ENCODE data around the gene LTF.

Gene LTF

GRCh38 chr3:46464326-46465195 is at the start of gene LTF:
Gene LTF, minus strand, starts transcription at chr3:46464905. Its CDS starts 38 bp downstream, at chr3:46464867.
- peaks cover 59 to 60% of the 10 kb centered on the region in 2 donors for H3K27me3 Mint-ChIP-seq
- peaks cover 0 to 5% of the 10 kb centered on the region in 2 donors for H3K9me3 Mint-ChIP-seq
- no peak within 1 kb of the TSS for H3K4me3 Mint-ChIP-seq
- peaks cover 0 to 3% of the 10 kb centered on the region in 2 donors for H3K36me3 Mint-ChIP-seq
- H3K27ac Mint-ChIP-seq = no peak within 1 kb of the TSS
- H3K4me1 Mint-ChIP-seq = peaks cover 4 to 16% of the 10 kb centered on the region in 2 donors
- ATAC-seq (replicated peaks) (no peak), DNase-seq (no peak)

- H3K36me3 Mint-ChIP-seq = no peaks in the 10 kb centered on the region
- no peak for ATAC-seq (replicated peaks)
- no peak for DNase-seq
- H3K4me3 Mint-ChIP-seq = no peak overlapping the region
- no peak overlapping the region for H3K27ac Mint-ChIP-seq
- peaks cover 2 to 8% of the 10 kb centered on the region in 2 donors for H3K4me1 Mint-ChIP-seq
- H3K27me3 Mint-ChIP-seq = peaks cover 6 to 10% of the 10 kb centered on the region in 2 donors
- peaks cover 0 to 2% of the 10 kb centered on the region in 2 donors for H3K9me3 Mint-ChIP-seq
Observed at GRCh38 chr3:46512191-46512749, 47.6 kb upstream of the LTF start.

DNA sequence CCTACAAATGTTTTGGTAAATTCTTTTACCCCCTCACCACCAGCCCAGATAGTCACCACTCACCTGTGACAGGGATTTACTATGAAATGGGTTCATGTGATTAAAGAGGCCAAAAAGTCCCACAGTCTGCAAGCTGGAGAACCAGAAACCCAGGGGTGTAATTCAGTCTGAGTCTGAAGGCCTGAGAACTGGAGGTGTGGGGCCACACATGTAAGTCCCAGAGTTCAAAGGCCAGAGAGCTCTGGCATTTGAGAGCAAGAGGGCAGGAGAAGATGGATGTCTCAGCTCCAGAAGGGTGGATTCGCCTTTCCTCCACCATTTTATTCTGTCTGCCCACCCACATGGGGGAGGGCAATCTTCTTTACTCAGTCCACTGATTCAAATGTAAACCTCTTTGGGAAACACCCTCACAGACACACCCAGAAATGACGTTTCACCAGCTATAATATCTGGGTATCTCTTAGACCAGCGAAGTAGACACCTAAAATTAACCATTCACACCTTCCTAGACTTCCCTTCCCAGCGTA is 45.0 kb upstream of the LTF start:
- H3K4me1 Mint-ChIP-seq = peaks cover 7 to 17% of the 10 kb centered on the region in 2 donors
- no peak overlapping the region for H3K27ac Mint-ChIP-seq
- ATAC-seq (replicated peaks) (no peak), DNase-seq (no peak)
- peaks cover 5% of the 10 kb centered on the region in 2 donors for H3K36me3 Mint-ChIP-seq
- H3K9me3 Mint-ChIP-seq = peaks cover 6 to 9% of the 10 kb centered on the region in 2 donors
- peaks cover 6 to 14% of the 10 kb centered on the region in 2 donors for H3K27me3 Mint-ChIP-seq
- H3K4me3 Mint-ChIP-seq = no peak overlapping the region

- ATAC-seq (replicated peaks) (no peak), DNase-seq (no peak)
- peaks cover 6 to 9% of the 10 kb centered on the region in 2 donors for H3K9me3 Mint-ChIP-seq
- no peak overlapping the region for H3K27ac Mint-ChIP-seq
- H3K4me3 Mint-ChIP-seq = no peak overlapping the region
- peaks cover 7 to 18% of the 10 kb centered on the region in 2 donors for H3K4me1 Mint-ChIP-seq
- peaks cover 5% of the 10 kb centered on the region in 2 donors for H3K36me3 Mint-ChIP-seq
- H3K27me3 Mint-ChIP-seq = peaks cover 6 to 14% of the 10 kb centered on the region in 2 donors
Observed at GRCh38 chr3:46508850-46509591, 44.3 kb upstream of the LTF start.

- DNase-seq (no peak), ATAC-seq (replicated peaks) (no peak)
- peaks cover 8 to 9% of the 10 kb centered on the region in 2 donors for H3K36me3 Mint-ChIP-seq
- no peak overlapping the region for H3K27ac Mint-ChIP-seq
- peaks cover 15 to 27% of the 10 kb centered on the region in 2 donors for H3K4me1 Mint-ChIP-seq
- no peak overlapping the region for H3K4me3 Mint-ChIP-seq
- H3K9me3 Mint-ChIP-seq = peaks cover 10 to 12% of the 10 kb centered on the region in 2 donors
- H3K27me3 Mint-ChIP-seq = peaks cover 0 to 11% of the 10 kb centered on the region in 2 donors
Observed at GRCh38 chr3:46506526-46506925, 41.8 kb upstream of the LTF start.

GRCh38 chr3:46505953-46506352 is 41.2 kb upstream of the LTF start:
- Mint-ChIP-seq H3K4me3 (no peak overlapping the region), H3K27me3 (peaks cover 0 to 11% of the 10 kb centered on the region in 2 donors), H3K36me3 (peaks cover 8 to 9% of the 10 kb centered on the region in 2 donors), H3K9me3 (peaks cover 10 to 12% of the 10 kb centered on the region in 2 donors), H3K4me1 (peaks cover 17 to 33% of the 10 kb centered on the region in 2 donors), H3K27ac (no peak overlapping the region)
- ATAC-seq (replicated peaks) = no peak
- no peak for DNase-seq

DNA sequence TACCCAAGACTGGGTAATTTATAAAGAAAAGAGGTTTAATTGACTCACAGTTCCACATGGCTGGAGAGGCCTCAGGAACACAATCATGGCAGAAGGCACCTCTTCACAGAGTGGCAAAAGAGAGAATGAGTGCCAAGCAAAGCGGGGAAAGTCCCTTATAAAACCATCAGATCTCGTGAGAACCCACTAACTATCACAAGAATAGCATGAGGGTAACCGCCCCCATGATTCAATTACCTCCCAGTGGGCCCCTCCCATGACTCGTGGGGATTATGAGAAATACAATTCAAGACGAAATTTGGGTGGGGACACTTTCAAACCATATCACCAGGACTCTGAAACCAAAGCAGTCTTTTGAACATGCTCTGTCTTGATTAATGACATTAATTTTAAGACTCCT is 40.1 kb upstream of the LTF start:
- peaks cover 0 to 8% of the 10 kb centered on the region in 2 donors for H3K27me3 Mint-ChIP-seq
- peaks cover 25 to 41% of the 10 kb centered on the region in 2 donors for H3K4me1 Mint-ChIP-seq
- no peak overlapping the region for H3K27ac Mint-ChIP-seq
- peaks cover 8 to 9% of the 10 kb centered on the region in 2 donors for H3K36me3 Mint-ChIP-seq
- DNase-seq (peak; percentile 20), ATAC-seq (replicated peaks) (peak; percentile 48 to 58)
- H3K9me3 Mint-ChIP-seq = peaks cover 10 to 12% of the 10 kb centered on the region in 2 donors
- H3K4me3 Mint-ChIP-seq = no peak overlapping the region

DNA sequence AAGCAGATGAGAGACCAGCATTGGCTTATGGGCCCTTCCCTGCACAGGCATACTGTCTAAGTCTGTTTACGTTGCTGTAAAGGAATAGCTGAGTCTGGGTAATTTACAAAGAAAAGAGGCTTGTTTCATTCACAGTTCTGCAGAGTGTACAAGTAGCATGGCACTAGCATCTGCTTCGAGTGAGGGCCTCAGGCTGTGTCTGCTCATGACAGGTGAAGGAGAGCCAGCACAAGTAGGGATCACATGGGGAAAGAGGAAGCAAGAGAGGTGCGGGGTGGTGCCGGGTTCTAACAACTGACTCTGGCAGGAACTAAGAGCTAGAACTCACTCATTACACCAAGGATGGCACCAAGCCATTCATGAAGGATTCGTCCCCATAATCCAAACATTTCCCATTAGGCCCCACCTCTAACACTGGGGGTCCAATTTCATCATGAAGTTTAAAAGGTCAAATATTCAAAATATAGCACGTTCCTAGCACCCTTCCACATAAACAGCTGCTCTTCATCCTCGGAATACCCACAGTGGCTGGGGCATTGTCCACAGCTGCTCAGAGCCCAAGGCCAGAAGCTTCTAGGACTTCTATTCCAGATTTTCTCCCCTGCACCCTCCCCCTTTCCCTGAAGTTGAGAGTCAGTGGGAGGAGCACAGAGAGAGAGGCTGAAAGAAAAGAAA is 38.6 kb upstream of the LTF start:
- Mint-ChIP-seq H3K9me3 (peaks cover 9 to 10% of the 10 kb centered on the region in 2 donors), H3K4me1 (peaks cover 25 to 35% of the 10 kb centered on the region in 2 donors), H3K4me3 (no peak overlapping the region), H3K27ac (peak overlapping the region; percentile 80), H3K36me3 (peaks cover 8 to 9% of the 10 kb centered on the region in 2 donors), H3K27me3 (peaks cover 9% of the 10 kb centered on the region in 2 donors)
- no peak for DNase-seq
- ATAC-seq (replicated peaks) = no peak

DNA sequence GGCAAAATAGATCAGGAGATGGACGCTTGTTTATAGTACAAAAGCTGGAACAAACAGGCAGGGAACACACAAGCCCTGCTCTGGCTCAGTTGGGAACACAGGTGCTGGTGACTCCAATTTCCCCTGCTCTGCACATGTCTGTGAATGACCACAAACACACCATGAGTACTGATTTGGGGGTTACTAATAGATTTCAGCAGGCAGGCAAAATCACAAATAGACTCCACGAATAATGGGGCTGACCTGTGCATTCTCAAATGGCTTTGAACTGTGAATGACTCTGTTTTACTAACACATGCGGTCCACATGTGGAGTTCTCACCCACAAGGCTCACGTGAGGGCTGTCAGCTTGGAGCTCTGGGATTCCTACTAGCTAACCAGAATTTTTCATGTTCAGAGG is 37.0 kb upstream of the LTF start:
- H3K9me3 Mint-ChIP-seq = peaks cover 9 to 10% of the 10 kb centered on the region in 2 donors
- DNase-seq = no peak
- peaks cover 8 to 9% of the 10 kb centered on the region in 2 donors for H3K36me3 Mint-ChIP-seq
- H3K4me1 Mint-ChIP-seq = peaks cover 29 to 41% of the 10 kb centered on the region in 2 donors
- H3K27ac Mint-ChIP-seq = peak overlapping the region; percentile 33
- H3K4me3 Mint-ChIP-seq = no peak overlapping the region
- ATAC-seq (replicated peaks) = no peak
- H3K27me3 Mint-ChIP-seq = peaks cover 7 to 9% of the 10 kb centered on the region in 2 donors

GRCh38 chr3:46500656-46501635 is 36.2 kb upstream of the LTF start:
- Mint-ChIP-seq H3K4me1 (peaks cover 29 to 42% of the 10 kb centered on the region in 2 donors), H3K36me3 (peaks cover 8 to 9% of the 10 kb centered on the region in 2 donors), H3K27ac (peak overlapping the region; percentile 33), H3K9me3 (peaks cover 8 to 10% of the 10 kb centered on the region in 2 donors), H3K27me3 (peaks cover 4 to 9% of the 10 kb centered on the region in 2 donors), H3K4me3 (peak overlapping the region in 1 of 2 donors; percentile 0)
- no peak for DNase-seq
- ATAC-seq (replicated peaks) = peak; percentile 62 to 75

DNA sequence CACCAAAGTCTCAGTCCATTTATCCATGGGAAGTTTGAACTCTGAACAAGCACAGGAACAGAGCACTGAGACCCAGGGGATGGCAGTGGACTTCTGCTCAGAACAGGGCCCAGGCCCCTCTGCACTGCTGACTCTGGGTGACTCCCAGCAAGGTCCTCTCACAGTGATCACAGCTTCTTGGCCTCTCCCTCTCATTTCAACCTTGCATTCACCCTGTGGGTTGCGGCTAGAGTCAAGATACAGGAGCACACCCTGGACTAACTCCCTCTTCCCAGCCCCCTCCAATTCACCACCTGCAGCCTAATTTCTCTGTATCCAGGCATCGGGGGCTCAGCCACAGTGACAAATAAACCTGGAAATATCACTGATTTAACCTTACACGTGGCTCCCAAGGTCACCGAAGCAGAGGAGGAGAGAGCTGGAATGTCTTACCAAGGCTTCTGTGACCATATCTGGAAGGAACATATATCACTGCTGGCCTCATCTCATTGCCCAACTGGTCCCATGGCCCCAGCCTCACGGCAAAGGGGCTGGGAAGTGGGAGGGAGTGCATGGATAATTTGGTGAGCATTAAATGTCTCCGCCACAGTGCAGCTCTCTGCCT is 34.3 kb upstream of the LTF start:
- no peak overlapping the region for H3K27ac Mint-ChIP-seq
- peaks cover 3 to 4% of the 10 kb centered on the region in 2 donors for H3K36me3 Mint-ChIP-seq
- peaks cover 3 to 4% of the 10 kb centered on the region in 2 donors for H3K9me3 Mint-ChIP-seq
- ATAC-seq (replicated peaks) = no peak
- H3K4me1 Mint-ChIP-seq = peaks cover 24 to 31% of the 10 kb centered on the region in 2 donors
- peaks cover 4 to 9% of the 10 kb centered on the region in 2 donors for H3K27me3 Mint-ChIP-seq
- H3K4me3 Mint-ChIP-seq = no peak overlapping the region
- no peak for DNase-seq

DNA sequence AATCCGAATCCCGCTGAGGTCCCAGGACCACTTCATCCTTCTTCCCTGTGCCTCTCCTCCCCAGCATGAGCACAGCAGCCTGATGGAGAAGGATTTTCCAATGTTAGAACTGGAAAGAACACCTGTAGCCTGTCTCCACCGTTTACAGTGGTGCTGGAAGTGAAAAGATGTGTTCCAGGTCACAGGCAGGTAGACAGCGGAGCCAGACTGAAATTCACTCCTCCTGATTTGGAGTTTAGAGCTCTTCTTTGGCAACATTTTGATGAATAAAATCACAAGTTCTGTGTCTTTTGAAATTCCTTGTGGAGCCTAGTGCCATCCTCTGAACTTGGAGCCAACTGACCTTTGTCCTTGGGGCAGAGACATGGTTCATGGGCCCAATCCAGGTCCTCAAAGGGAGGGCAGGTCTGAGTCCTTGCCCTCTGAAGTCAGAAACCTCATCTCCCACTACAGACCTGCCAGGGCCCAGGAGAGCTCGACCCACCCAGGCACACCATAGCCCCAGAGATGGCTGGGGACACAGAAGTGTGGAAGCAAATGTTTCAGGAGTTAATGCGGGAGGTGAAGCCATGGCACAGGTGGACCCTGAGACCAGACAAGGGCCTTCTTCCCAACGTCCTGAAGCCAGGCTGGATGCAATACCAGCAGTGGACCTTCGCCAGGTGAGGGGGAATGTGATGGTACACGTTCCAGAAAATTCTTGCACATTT is 33.0 kb upstream of the LTF start, which contains the start of gene RTP3:
Gene RTP3, plus strand, starts transcription at position 421 of the 710 bp plus-strand sequence. Its CDS starts 87 bp downstream, at position 508.
- Mint-ChIP-seq H3K4me1 (peaks cover 18 to 28% of the 10 kb centered on the region in 2 donors), H3K36me3 (no peaks in the 10 kb centered on the region), H3K27ac (no peak within 1 kb of the TSS), H3K27me3 (peaks cover 4 to 9% of the 10 kb centered on the region in 2 donors), H3K4me3 (no peak within 1 kb of the TSS), H3K9me3 (no peaks in the 10 kb centered on the region)
- DNase-seq (no peak), ATAC-seq (replicated peaks) (no peak)
